ENCODE data around the gene NLRP9. TPM values are rescaled to one million over a fixed set of nuclear protein-coding genes. Genes with fewer than 3 reads are reported as not detected.
"Not testable (repeated sequence)": the region's sequence is repeated elsewhere in the genome, so short reads cannot be mapped to it uniquely, and the experiment has no call there.

The NLRP9 gene
- polyA plus RNA-seq, 1 donor from 2014 or later = not detected

GRCh38 chr19:55753401-55753800 is 15.2 kb upstream of the NLRP9 start:
- Histone ChIP-seq H3K4me3 (ENCODE audit: low read length) (no peak overlapping the region), H4K20me1 (ENCODE audit: insufficient read depth) (no peaks in the 10 kb centered on the region), H3K36me3 (ENCODE audit: insufficient read depth, low read length) (no peaks in the 10 kb centered on the region), H3K79me2 (replicated peaks; ENCODE audit: insufficient read depth, low read length) (no peaks in the 10 kb centered on the region), H3K9me3 (ENCODE audit: low read length) (no peaks in the 10 kb centered on the region), H3K9ac (ENCODE audit: low read length) (no peak overlapping the region), H3K4me2 (ENCODE audit: low read length) (no peak overlapping the region), H3K27ac (ENCODE audit: low read length) (no peak overlapping the region), H3K27me3 (ENCODE audit: insufficient read depth, low read depth, low read length) (no peaks in the 10 kb centered on the region), H2AFZ (ENCODE audit: low read depth, low read length) (no peak overlapping the region), H3F3A (ENCODE audit: insufficient read depth, low read length, poor library complexity, severe bottlenecking) (no peaks in the 10 kb centered on the region), H3K9me2 (ENCODE audit: insufficient read depth, low read length) (no peaks in the 10 kb centered on the region)
- no peak for TF ChIP-seq MXI1 (conservative IDR thresholded peaks at IDR 0.05; ENCODE audit: poor library complexity, severe bottlenecking)
- TF ChIP-seq EZH2 (IDR thresholded peaks at IDR 0.05; ENCODE audit: borderline replicate concordance, insufficient read depth, low read length, poor library complexity, severe bottlenecking) = no peak
- no peak for TF ChIP-seq REST (IDR thresholded peaks at IDR 0.05; ENCODE audit: borderline replicate concordance)
- no peak for TF ChIP-seq TAF1 (IDR thresholded peaks at IDR 0.05; ENCODE audit: low read depth)
- no peak for TF ChIP-seq CTCF (IDR thresholded peaks at IDR 0.05; ENCODE audit: poor library complexity, severe bottlenecking)
- TF ChIP-seq RAD21 (conservative IDR thresholded peaks at IDR 0.05) = no peak
- TF ChIP-seq EP300 (conservative IDR thresholded peaks at IDR 0.05; ENCODE audit: poor library complexity, severe bottlenecking) = no peak
- no peak for TF ChIP-seq SMC3 (conservative IDR thresholded peaks at IDR 0.05; ENCODE audit: poor library complexity)
- no peak for TF ChIP-seq POLR2AphosphoS5 (IDR thresholded peaks at IDR 0.05)

GRCh38 chr19:55750715-55751114 is 12.5 kb upstream of the NLRP9 start:
- no peak overlapping the region for H3K4me3 ChIP-seq (ENCODE audit: low read length)
- H3K9me3 ChIP-seq (ENCODE audit: low read length) = no peaks in the 10 kb centered on the region
- H3K9me2 ChIP-seq (ENCODE audit: insufficient read depth, low read length) = no peaks in the 10 kb centered on the region
- H3K27ac ChIP-seq (ENCODE audit: low read length) = no peak overlapping the region
- H4K20me1 ChIP-seq (ENCODE audit: insufficient read depth) = no peaks in the 10 kb centered on the region
- H3K27me3 ChIP-seq (ENCODE audit: insufficient read depth, low read depth, low read length) = no peaks in the 10 kb centered on the region
- H3K36me3 ChIP-seq (ENCODE audit: insufficient read depth, low read length) = no peaks in the 10 kb centered on the region
- no peak overlapping the region for H3K4me2 ChIP-seq (ENCODE audit: low read length)
- no peak overlapping the region for H3K9ac ChIP-seq (ENCODE audit: low read length)
- no peaks in the 10 kb centered on the region for H3F3A ChIP-seq (ENCODE audit: insufficient read depth, low read length, poor library complexity, severe bottlenecking)
- H3K79me2 ChIP-seq (replicated peaks; ENCODE audit: insufficient read depth, low read length) = no peaks in the 10 kb centered on the region
- no peak overlapping the region for H2AFZ ChIP-seq (ENCODE audit: low read depth, low read length)
- TF ChIP-seq TAF1 (IDR thresholded peaks at IDR 0.05; ENCODE audit: low read depth) = no peak

GRCh38 chr19:55730378-55730777 is 7.8 kb downstream of the NLRP9 start:
- not testable (repeated sequence) for H3K9me3 ChIP-seq (ENCODE audit: low read length); H3K36me3 ChIP-seq (ENCODE audit: insufficient read depth, low read length); H3K4me2 ChIP-seq (ENCODE audit: low read length); H3K79me2 ChIP-seq (replicated peaks; ENCODE audit: insufficient read depth, low read length); H4K20me1 ChIP-seq (ENCODE audit: insufficient read depth); H3K27me3 ChIP-seq (ENCODE audit: insufficient read depth, low read depth, low read length); H3F3A ChIP-seq (ENCODE audit: insufficient read depth, low read length, poor library complexity, severe bottlenecking); H3K9ac ChIP-seq (ENCODE audit: low read length); H3K27ac ChIP-seq (ENCODE audit: low read length); H2AFZ ChIP-seq (ENCODE audit: low read depth, low read length); H3K9me2 ChIP-seq (ENCODE audit: insufficient read depth, low read length); H3K4me3 ChIP-seq (ENCODE audit: low read length)
